GM12878 (cell line): ENCODE results near the gene ADGRL3. TPM values are rescaled to one million over a fixed set of nuclear protein-coding genes. Genes with fewer than 3 reads are reported as not detected.

Source experiments
- ATAC-seq: fragments of 200-7000 bp; cut with Tn5 transposase; 3 replicates; pipeline ENCODE4 v1.9.1; 2020; ENCODE audit warnings: mild to moderate bottlenecking, moderate library complexity
- BruUV-seq: library from RNA; stranded (reverse); fragments of 400-500 nt; replicated peaks from 2 replicates; lab custom pipeline; 2021; lab: Mats Ljungman, UMichigan
- CTCF ChIA-PET: fragments of 300-600 bp; sonication (Branson Sonifier 250); formaldehyde crosslinking; extraction: SDS; loops from one replicate; lab custom pipeline; 2021; ENCODE audit warnings: inconsistent platforms; lab: Yijun Ruan, JAX
- POLR2A ChIA-PET: fragments of 350-600 bp; formaldehyde crosslinking; extraction: SDS; loops from one replicate; lab custom pipeline; 2021; ENCODE audit warnings: inconsistent platforms; lab: Charles Lee
- RAD21 ChIA-PET: fragments of 300-600 bp; sonication (Branson Sonifier 250); formaldehyde crosslinking; loops from one replicate; lab custom pipeline; 2023; ENCODE audit warnings: antibody characterized with exemption; ENCODE audit not compliant: unreplicated experiment; lab: Charles Lee
- SMC1A ChIA-PET: fragments of 300-600 bp; sonication (Branson Sonifier 250); formaldehyde crosslinking; loops from one replicate; lab custom pipeline; 2023; ENCODE audit not compliant: unreplicated experiment, uncharacterized antibody; lab: Charles Lee
- DNase-seq: peaks from one replicate; pipeline ENCODE4 v3.0.0-alpha.2; 2011; ENCODE audit warnings: low read depth, low spot score
- FAIRE-seq: peaks from 3 replicates; lab custom pipeline; 2011; peaks lifted over from hg19 to GRCh38; lab: Jason Lieb, UNC
- H2AFZ ChIP-seq: 2 replicates; pipeline ENCODE4 v1.6.0; 2011; ENCODE audit warnings: low read depth, low read length, control low read depth; ENCODE audit not compliant: control insufficient read depth
- H3K27ac ChIP-seq: 2 replicates; pipeline ENCODE4 v1.5.1; 2011; ENCODE audit warnings: control low read depth; ENCODE audit not compliant: control insufficient read depth, insufficient read depth
- H3K27me3 ChIP-seq, 2 experiments: replicated peaks in 1 of 2; 2 replicates each; pipeline versions ENCODE4 v1.6.0 to v1.6.1; 2011; ENCODE audit warnings: low read length in 1 of 2; ENCODE audit not compliant: control insufficient read depth in 2 of 2, insufficient read depth in 2 of 2
- H3K36me3 ChIP-seq, 2 experiments: 2 replicates each; pipeline ENCODE4 v1.5.1; 2011; ENCODE audit warnings: low read length in 1 of 2; ENCODE audit not compliant: control insufficient read depth in 2 of 2, insufficient read depth in 2 of 2
- H3K4me1 ChIP-seq: 2 replicates; pipeline ENCODE4 v1.6.1; 2011; ENCODE audit warnings: mild to moderate bottlenecking, low read length, moderate library complexity, mixed read lengths; ENCODE audit not compliant: control insufficient read depth, insufficient read depth
- H3K4me2 ChIP-seq: 2 replicates; pipeline ENCODE4 v1.6.0; 2011; ENCODE audit warnings: control low read depth; ENCODE audit not compliant: control insufficient read depth, insufficient read depth
- H3K4me3 ChIP-seq: fragments of 200-600 bp; sonication (generic); 2 replicates; pipeline ENCODE4 v1.5.1; 2016
- H3K79me2 ChIP-seq: 2 replicates; pipeline ENCODE4 v1.6.0; 2011; ENCODE audit warnings: low read length; ENCODE audit not compliant: control insufficient read depth, insufficient read depth
- H3K9ac ChIP-seq: 2 replicates; pipeline ENCODE4 v1.8.0; 2011; ENCODE audit warnings: low read length, control low read depth, mixed read lengths; ENCODE audit not compliant: control insufficient read depth, insufficient read depth
- H3K9me3 ChIP-seq: replicated peaks from 3 replicates; pipeline ENCODE4 v1.5.1; 2011; ENCODE audit warnings: mild to moderate bottlenecking, low read length; ENCODE audit not compliant: control insufficient read depth, insufficient read depth
- H4K20me1 ChIP-seq: 2 replicates; pipeline ENCODE4 v1.6.0; 2011; ENCODE audit not compliant: control insufficient read depth, insufficient read depth
- BCL3 ChIP-seq: IDR thresholded peaks from 2 replicates; pipeline ENCODE4 v1.6.1; 2011; ENCODE audit warnings: borderline replicate concordance, low read depth, mild to moderate bottlenecking, moderate library complexity, low read length; ENCODE audit not compliant: insufficient read depth, poor library complexity, severe bottlenecking
- BCLAF1 ChIP-seq: fragments of 450-650 bp; IDR thresholded peaks from 2 replicates; pipeline ENCODE4 v1.6.1; 2017; ENCODE audit warnings: antibody characterized with exemption, mild to moderate bottlenecking, moderate library complexity
- E2F8 ChIP-seq: fragments of 450-650 bp; IDR thresholded peaks from 2 replicates; pipeline ENCODE4 v1.6.1; 2018; ENCODE audit warnings: mild to moderate bottlenecking, low read depth, moderate library complexity; ENCODE audit not compliant: partially characterized antibody
- EZH2 ChIP-seq: IDR thresholded peaks from 2 replicates; pipeline ENCODE4 v1.6.1; 2012; ENCODE audit warnings: low read depth, mild to moderate bottlenecking, control low read depth, inconsistent platforms, low read length, borderline replicate concordance; ENCODE audit not compliant: control insufficient read depth
- NFIC ChIP-seq: IDR thresholded peaks from 2 replicates; pipeline ENCODE4 v1.6.1; 2012; ENCODE audit warnings: low read depth, mild to moderate bottlenecking, inconsistent platforms, low read length, moderate library complexity
- PBX3 ChIP-seq: IDR thresholded peaks from 2 replicates; pipeline ENCODE4 v1.6.1; 2011; ENCODE audit warnings: mild to moderate bottlenecking, low read depth, low read length, moderate library complexity; ENCODE audit not compliant: insufficient replicate concordance
- PKNOX1 ChIP-seq: fragments of 450-650 bp; IDR thresholded peaks from 2 replicates; pipeline ENCODE4 v1.6.1; 2016; ENCODE audit warnings: mild to moderate bottlenecking
- ZNF217 ChIP-seq: fragments of 450-650 bp; IDR thresholded peaks from 2 replicates; pipeline ENCODE4 v1.6.1; 2017; ENCODE audit warnings: antibody characterized with exemption, mild to moderate bottlenecking
- WGBS: methylation state at CpG from one replicate; pipeline ENCODE4 v1.1.6; 2016; ENCODE audit warnings: low lambda C conversion rate; ENCODE audit not compliant: insufficient replicate concordance, insufficient coverage; ENCODE audit errors: missing lambda C conversion rate; 5-methylcytosine and 5-hydroxymethylcytosine counted together
- in situ Hi-C: fragments of 300-500 bp; cut with MboI; formaldehyde crosslinking; loops from 9 replicates; pipeline ENCODE4 v1.14.3; 2018; ENCODE audit warnings: mixed read lengths
- intact Hi-C: fragments of 100-400 bp; cut with micrococcal nuclease; formaldehyde crosslinking; loops from one replicate; pipeline ENCODE4 v1.14.2; 2022; ENCODE audit not compliant: unreplicated experiment
- polyA plus RNA-seq, 11 experiments: library from polyadenylated mRNA; depleted of rRNA in 4 of 11; unstranded in 6 of 11; stranded (reverse) in 5 of 11; fragments of >200 nt; fragmentation: Nextera tagmentation in 4 of 11; fragmentation: Illumina TruSeq in 1 of 11; extraction: Ambion mirVana in 4 of 11; extraction: Trizol in 1 of 11; gene quantifications; 1 replicate in 1 of 11; 2 replicates in 10 of 11; pipeline versions ENCODE4 v1.2.1 to v1.2.3, GENCODE V29; 2011 to 2016; ENCODE audit warnings: inconsistent platforms in 2 of 11, missing spikeins in 2 of 11, low read depth in 1 of 11
- total RNA-seq, 4 experiments: library from RNA; depleted of rRNA in 3 of 4; stranded (reverse); fragments of >200 nt in 3 of 4; fragmentation: Illumina TruSeq in 1 of 4; extraction: Trizol in 1 of 4; gene quantifications; 2 replicates each; pipeline versions ENCODE4 v1.2.1 to v1.2.3, GENCODE V29; 2013 to 2021

ADGRL3 gene
- total and polyA plus RNA-seq, 10 of the 15 experiments (the other 5 are each of a cell fraction or from before 2014, with no cell fraction given), result 1.1 TPM; not detected in 9

- Histone ChIP-seq H2AFZ (no peak overlapping the region), H3K79me2 (no peaks in the 10 kb centered on the region), H3K27ac (no peak overlapping the region), H3K9ac (no peak overlapping the region), H3K4me3 (no peak overlapping the region), H3K27me3 (no peaks in the 10 kb centered on the region), H3K9me3 (no peaks in the 10 kb centered on the region), H4K20me1 (no peaks in the 10 kb centered on the region), H3K36me3 (no peaks in the 10 kb centered on the region), H3K4me2 (no peak overlapping the region), H3K4me1 (no peaks in the 10 kb centered on the region)
- no peak for FAIRE-seq
- SMC1A ChIA-PET, result interaction anchor here (0.5 to 1.5 kb wide), 5 partner anchors 18 to 78 kb away, joined by 3 to 4 read pairs (median 3); no protein-coding TSS in a partner anchor
- WGBS, result 0% methylated on average over 1 of the region's 1 CpG
- CTCF ChIA-PET, result interaction anchor here (0.6 kb wide), 1 partner anchor 165 kb away, joined by 3 read pairs; no protein-coding TSS in a partner anchor
- RAD21 ChIA-PET, result interaction anchor here (0.6 kb wide), 1 partner anchor 41 kb away, joined by 3 read pairs; no protein-coding TSS in a partner anchor
- intact Hi-C loops (no loop called here), in situ Hi-C loops (no loop called here)
- POLR2A ChIA-PET, result interaction anchor here (0.6 kb wide), 1 partner anchor 83 kb away, joined by 4 read pairs; no protein-coding TSS in a partner anchor
- ATAC-seq, result no peak
- DNase-seq, result no peak
- no TSS peak for BruUV-seq
- TF ChIP-seq PBX3 (no peak), EZH2 (no peak), PKNOX1 (no peak), BCLAF1 (no peak), BCL3 (no peak), E2F8 (no peak), ZNF217 (no peak), NFIC (no peak)
These were observed 715.4 kb downstream of the ADGRL3 start for GRCh38 chr4:61915501-61915900.
